Fibroblast of lung (primary cell): Measurements from ENCODE around the gene WBP11.

Experiments used
- CTCF ChIP-seq, 2 donors: IDR thresholded peaks in 1 of 2; conservative IDR thresholded peaks in 1 of 2; 1 replicate in 1 of 2; 2 replicates in 1 of 2; pipeline ENCODE4 v1.5.1; 2011 to 2012; ENCODE audit warnings: low read length in 2 of 2, control low read depth in 1 of 2, inconsistent platforms in 1 of 2, low read depth in 1 of 2, mild to moderate bottlenecking in 1 of 2
- EZH2 ChIP-seq: IDR thresholded peaks from 2 replicates; pipeline ENCODE4 v1.5.1; 2012; ENCODE audit warnings: low read length, control low read depth, mild to moderate bottlenecking; ENCODE audit errors: missing control alignments

GRCh38 chr12:14844401-14844800 is 41.1 kb upstream of the WBP11 start:
- TF ChIP-seq CTCF (conservative IDR thresholded peaks at IDR 0.05 in 1 of 2, IDR thresholded peaks at IDR 0.05 in 1 of 2; ENCODE audit: low read depth in 1 of 2, low read length in 2 of 2) (no peak), EZH2 (no peak)
